Activated effector memory CD4-positive, alpha-beta T cell treated with Interleukin-2 at 50 U/mL for 16 hours (primary cell): ENCODE results near the gene RELCH.
"Not testable (repeated sequence)": the region's sequence is repeated elsewhere in the genome, so short reads cannot be mapped to it uniquely, and the experiment has no call there.

Experiments
- DNase-seq: peaks from one replicate; pipeline ENCODE4 v3.0.0-alpha.2; 2020

The RELCH gene, protein sequence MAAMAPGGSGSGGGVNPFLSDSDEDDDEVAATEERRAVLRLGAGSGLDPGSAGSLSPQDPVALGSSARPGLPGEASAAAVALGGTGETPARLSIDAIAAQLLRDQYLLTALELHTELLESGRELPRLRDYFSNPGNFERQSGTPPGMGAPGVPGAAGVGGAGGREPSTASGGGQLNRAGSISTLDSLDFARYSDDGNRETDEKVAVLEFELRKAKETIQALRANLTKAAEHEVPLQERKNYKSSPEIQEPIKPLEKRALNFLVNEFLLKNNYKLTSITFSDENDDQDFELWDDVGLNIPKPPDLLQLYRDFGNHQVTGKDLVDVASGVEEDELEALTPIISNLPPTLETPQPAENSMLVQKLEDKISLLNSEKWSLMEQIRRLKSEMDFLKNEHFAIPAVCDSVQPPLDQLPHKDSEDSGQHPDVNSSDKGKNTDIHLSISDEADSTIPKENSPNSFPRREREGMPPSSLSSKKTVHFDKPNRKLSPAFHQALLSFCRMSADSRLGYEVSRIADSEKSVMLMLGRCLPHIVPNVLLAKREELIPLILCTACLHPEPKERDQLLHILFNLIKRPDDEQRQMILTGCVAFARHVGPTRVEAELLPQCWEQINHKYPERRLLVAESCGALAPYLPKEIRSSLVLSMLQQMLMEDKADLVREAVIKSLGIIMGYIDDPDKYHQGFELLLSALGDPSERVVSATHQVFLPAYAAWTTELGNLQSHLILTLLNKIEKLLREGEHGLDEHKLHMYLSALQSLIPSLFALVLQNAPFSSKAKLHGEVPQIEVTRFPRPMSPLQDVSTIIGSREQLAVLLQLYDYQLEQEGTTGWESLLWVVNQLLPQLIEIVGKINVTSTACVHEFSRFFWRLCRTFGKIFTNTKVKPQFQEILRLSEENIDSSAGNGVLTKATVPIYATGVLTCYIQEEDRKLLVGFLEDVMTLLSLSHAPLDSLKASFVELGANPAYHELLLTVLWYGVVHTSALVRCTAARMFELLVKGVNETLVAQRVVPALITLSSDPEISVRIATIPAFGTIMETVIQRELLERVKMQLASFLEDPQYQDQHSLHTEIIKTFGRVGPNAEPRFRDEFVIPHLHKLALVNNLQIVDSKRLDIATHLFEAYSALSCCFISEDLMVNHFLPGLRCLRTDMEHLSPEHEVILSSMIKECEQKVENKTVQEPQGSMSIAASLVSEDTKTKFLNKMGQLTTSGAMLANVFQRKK

GRCh38 chr18:62186774-62187542 lies at the start of gene RELCH, which contains the start of gene PIGN:
RELCH (plus strand) TSS chr18:62187255; CDS start chr18:62187506, 251 bp downstream.
PIGN (minus strand) TSS chr18:62187056; CDS start chr18:62161353, 25,703 bp downstream.
- peak; percentile 91 for DNase-seq

GRCh38 chr18:62138461-62139235 lies 48.4 kb upstream of the RELCH start:
- DNase-seq, result no peak

GRCh38 chr18:62140259-62140658 lies 46.8 kb upstream of the RELCH start:
- DNase-seq, result no peak

DNA sequence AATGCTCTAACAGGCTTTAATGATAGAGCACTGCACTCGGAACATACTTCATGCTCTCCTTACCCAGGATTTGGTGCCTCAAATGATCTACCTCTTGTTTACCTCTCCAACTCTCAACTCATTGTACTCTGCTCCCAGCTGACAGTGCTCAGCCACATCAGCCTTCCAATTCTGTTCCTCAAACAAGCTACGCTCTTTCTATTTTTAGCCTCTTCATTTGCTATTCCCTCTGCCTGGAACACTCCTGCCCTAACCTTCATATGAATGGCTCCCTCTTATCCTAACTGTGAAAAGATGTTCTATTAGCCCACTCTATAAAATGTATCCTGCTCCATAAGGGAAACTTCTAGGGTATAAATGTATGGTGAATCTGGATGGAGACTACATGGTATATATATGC lies 42.7 kb upstream of the RELCH start:
- no peak for DNase-seq

GRCh38 chr18:62151068-62151771 lies 35.8 kb upstream of the RELCH start:
- no peak for DNase-seq

GRCh38 chr18:62152844-62153243 lies 34.2 kb upstream of the RELCH start:
- no peak for DNase-seq

DNA sequence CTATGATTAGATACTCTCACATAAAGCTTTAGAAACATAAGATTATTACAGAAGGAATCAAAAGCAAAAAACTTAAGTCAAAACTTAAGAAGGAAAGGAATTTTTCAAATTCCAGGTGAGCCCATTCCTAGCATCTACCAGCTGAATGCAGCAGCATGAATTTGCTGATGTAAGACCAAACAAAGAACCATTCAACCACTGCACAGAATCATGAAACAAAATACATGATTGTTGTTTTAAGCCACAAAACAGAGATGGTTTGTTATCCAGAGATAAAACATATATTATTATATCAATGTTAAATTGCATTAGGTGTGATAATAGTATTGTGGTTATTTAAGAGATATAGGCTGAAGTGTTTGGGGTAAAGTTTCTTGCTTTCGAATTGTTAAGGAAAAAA lies 29.2 kb upstream of the RELCH start:
- no peak for DNase-seq

GRCh38 chr18:62164310-62164709 lies 22.7 kb upstream of the RELCH start:
- no peak for DNase-seq

GRCh38 chr18:62164855-62165487 lies 22.1 kb upstream of the RELCH start:
- DNase-seq, result no peak

DNA sequence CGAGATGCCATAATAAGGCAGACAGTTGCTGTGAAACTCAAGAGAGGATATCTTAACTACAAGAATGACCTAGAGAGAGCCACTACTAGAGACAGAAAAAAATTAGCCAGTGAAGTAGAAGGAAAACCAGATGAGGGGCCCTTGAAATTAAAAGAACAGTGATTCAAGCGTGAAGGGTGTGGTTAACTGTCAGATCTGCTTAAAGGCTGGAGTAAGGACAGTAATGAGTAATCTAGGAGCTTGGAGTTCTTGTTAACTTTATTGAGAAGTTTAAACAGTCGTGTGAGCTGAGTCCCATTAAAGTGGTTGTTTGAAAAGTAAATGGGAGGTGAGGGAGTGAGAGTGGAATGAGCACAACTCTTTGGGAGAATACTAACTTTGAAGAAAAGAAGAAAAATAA lies 21.5 kb upstream of the RELCH start:
- no peak for DNase-seq

DNA sequence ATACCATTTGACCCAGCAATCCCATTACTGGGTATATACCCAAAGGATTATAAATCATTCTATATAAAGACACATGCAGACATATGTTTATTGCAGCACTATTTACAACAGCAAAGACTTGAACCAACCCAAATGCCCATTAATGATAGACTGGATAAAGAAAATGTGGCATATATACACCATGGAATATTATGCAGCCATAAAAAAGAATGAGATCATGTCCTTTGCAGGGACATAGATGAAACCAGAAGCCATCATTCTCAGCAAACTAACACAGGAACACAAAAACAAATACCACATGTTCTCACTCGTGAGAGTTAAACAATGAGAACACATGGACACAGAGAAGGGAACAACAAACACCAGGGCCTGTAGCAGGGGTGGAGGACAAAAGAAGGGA lies 20.5 kb upstream of the RELCH start:
- DNase-seq, result not testable (repeated sequence)

GRCh38 chr18:62170857-62171256 lies 16.2 kb upstream of the RELCH start:
- no peak for DNase-seq

- DNase-seq, result no peak
These were observed 14.8 kb upstream of the RELCH start for GRCh38 chr18:62172298-62172697.

GRCh38 chr18:62175521-62175920 lies 11.5 kb upstream of the RELCH start:
- DNase-seq, result no peak

- no peak for DNase-seq
These were observed 9.8 kb upstream of the RELCH start for GRCh38 chr18:62177271-62177670.

DNA sequence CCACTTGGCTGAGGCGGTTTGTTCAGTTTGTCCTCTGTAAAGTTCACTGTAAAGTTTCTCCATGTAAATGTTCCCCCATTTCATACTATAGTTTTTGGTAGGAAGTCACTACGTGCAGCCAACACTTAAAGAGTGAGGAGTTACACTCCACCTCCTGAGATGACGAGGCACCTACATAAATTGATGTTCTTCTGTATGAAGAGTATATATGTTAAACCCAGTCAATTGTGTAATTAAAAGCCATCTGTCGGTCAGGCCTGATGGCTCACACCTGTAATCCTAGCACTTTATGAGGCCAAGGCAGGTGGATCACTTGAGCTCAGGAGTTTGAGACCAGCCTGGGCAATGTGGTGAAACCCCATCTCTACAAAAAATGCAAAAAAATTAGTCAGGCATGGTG lies 7.8 kb upstream of the RELCH start:
- DNase-seq, result no peak

DNA sequence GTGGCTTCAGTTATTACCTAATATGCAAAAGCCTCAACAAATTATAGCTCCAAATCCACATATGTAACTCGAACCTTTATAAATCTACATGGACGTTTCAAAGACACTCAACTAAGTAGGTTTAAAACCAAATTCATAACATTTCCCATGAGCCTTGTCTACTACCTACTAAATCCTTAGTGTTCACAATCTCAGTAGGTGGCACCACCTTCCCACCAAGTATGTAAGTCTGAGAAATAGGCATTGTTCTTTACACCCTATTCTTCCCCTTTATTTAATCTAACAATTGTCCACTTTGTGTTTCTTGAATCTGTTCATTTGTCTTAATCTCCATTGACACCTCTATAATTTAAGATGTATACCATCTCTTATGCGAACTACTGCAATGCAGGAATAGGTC lies 4.8 kb upstream of the RELCH start:
- no peak for DNase-seq

DNA sequence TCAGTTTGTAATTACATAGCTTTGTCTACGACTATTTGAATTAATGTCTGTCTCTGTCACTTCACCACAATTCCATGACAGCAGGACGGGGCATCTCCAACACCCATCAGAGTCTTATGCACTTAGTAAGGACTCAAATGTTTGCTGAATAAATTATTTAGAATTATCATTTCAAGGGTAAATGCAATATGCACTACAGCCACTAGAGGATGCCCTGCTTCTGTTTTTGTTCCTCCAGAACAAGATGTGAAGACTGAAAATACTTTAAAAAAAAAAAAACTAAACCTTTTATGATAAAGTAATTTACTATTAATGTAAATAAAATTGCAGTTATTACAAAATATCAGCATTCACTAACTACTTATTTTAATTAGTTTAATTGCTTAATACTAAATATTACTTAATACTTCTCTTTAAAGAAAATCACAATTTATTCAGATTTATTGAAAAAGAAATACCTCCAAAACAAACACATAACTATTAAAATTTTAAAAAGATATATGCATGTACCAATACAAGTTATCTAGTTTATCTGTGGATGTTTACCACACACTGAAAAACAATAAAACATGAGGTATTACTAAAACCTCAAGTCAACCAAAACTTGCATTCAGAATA lies 3.4 kb upstream of the RELCH start:
- no peak for DNase-seq

DNA sequence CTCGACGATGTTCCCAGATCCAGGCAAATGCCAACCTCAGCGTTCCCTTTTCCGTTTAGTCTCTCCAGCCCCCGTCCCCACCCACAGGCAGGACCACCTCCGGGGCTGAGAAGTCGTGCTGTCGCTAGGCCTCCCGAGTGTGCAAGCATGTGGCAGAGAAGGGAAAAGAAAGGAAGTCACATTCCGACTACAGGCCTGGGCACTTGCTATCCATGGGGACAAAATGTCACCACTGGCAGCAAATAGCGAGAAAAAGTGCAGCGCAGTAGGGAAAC lies 619 bp upstream of the RELCH start:
- DNase-seq, result no peak
